HG03354 (cell line): ENCODE results near the gene DEK.
"Not testable (repeated sequence)": the region's sequence is repeated elsewhere in the genome, so short reads cannot be mapped to it uniquely, and the experiment has no call there.

Source experiments
- ATAC-seq: cut with Tn5 transposase; IDR thresholded peaks from one replicate; pipeline ENCODE4 v1.9.1; 2021; ENCODE audit warnings: mild to moderate bottlenecking; ENCODE audit not compliant: unreplicated experiment, poor library complexity, severe bottlenecking

The DEK gene

GRCh38 chr6:18242062-18242851 is 22.1 kb downstream of the DEK start:
- no peak for ATAC-seq

- no peak for ATAC-seq
Measured at GRCh38 chr6:18241208-18242038, 22.9 kb downstream of the DEK start.

- ATAC-seq: no peak
Measured at GRCh38 chr6:18240230-18240629, 24.1 kb downstream of the DEK start.

- no peak for ATAC-seq
Measured at GRCh38 chr6:18237167-18237566, 27.2 kb downstream of the DEK start.

- no peak for ATAC-seq
Measured at GRCh38 chr6:18235524-18235923, 28.8 kb downstream of the DEK start.

GRCh38 chr6:18234564-18234963 is 29.8 kb downstream of the DEK start:
- ATAC-seq: no peak

- ATAC-seq: not testable (repeated sequence)
Measured at GRCh38 chr6:18233770-18234169, 30.6 kb downstream of the DEK start.

- not testable (repeated sequence) for ATAC-seq
Measured at GRCh38 chr6:18231856-18232255, 32.5 kb downstream of the DEK start.

GRCh38 chr6:18228590-18228989 is 35.7 kb downstream of the DEK start:
- not testable (repeated sequence) for ATAC-seq

GRCh38 chr6:18227166-18227565 is 37.2 kb downstream of the DEK start:
- ATAC-seq: not testable (repeated sequence)

GRCh38 chr6:18226451-18227105 is 37.8 kb downstream of the DEK start:
- ATAC-seq: not testable (repeated sequence)

GRCh38 chr6:18221288-18221615 is 43.1 kb downstream of the DEK start:
- no peak for ATAC-seq

GRCh38 chr6:18219591-18219990 is 44.7 kb downstream of the DEK start:
- no peak for ATAC-seq

GRCh38 chr6:18218233-18218632 is 46.1 kb downstream of the DEK start:
- ATAC-seq: no peak

- ATAC-seq: peak; percentile 48
Measured at GRCh38 chr6:18216411-18216810, 47.9 kb downstream of the DEK start.

GRCh38 chr6:18215436-18215835 is 48.9 kb downstream of the DEK start:
- no peak for ATAC-seq

- peak; percentile 32 for ATAC-seq
Measured at GRCh38 chr6:18214003-18214402, 50.3 kb downstream of the DEK start.

GRCh38 chr6:18213439-18213838 is 50.9 kb downstream of the DEK start:
- no peak for ATAC-seq

- ATAC-seq: no peak
Measured at GRCh38 chr6:18212231-18212630, 52.1 kb downstream of the DEK start.

- ATAC-seq: peak; percentile 83
Measured at GRCh38 chr6:18211338-18211737, 53.0 kb downstream of the DEK start.

- no peak for ATAC-seq
Measured at GRCh38 chr6:18210707-18211106, 53.6 kb downstream of the DEK start.
